ENCODE measurements around the gene TJP3.

The TJP3 gene

DNA sequence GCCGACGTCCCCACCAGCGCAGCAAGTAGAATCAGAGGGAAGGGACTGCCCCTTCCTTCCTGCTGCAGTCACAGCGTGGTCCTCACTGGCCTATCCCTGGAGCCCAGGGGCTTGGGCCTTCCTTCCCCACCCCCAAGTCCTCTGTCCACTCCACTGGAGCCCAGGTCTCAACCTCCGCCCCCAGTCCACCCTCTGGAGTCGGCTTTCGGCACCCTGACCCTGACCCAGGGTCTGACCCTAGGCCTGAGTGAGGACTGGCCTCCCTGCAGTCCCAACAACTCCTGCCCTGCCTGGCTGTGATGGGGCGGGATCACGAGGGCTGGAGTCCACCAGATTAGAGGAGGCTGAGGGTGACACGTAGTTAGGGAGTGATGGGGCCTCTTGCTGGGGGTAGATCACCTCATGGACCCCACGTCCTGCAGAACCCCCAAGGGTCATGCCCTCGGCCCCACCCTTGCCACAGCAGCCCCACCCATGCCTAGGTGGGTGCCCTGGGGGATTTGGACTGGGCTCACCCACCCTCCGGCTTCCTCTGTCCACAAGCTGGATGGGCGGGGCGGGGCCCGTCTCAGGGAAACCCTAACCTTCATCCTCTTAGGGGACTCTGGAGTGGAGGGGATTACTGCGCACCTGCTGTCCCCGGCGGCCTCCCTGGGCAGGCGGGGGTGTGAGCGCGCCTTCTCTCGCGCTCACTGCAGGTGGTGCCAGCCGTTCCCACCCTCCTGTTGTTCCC is 60.0 kb downstream of the TJP3 start:
- H3K4me3 ChIP-seq (ENCODE audit: low read length) = no peak overlapping the region
- TF ChIP-seq, protein P1, sequence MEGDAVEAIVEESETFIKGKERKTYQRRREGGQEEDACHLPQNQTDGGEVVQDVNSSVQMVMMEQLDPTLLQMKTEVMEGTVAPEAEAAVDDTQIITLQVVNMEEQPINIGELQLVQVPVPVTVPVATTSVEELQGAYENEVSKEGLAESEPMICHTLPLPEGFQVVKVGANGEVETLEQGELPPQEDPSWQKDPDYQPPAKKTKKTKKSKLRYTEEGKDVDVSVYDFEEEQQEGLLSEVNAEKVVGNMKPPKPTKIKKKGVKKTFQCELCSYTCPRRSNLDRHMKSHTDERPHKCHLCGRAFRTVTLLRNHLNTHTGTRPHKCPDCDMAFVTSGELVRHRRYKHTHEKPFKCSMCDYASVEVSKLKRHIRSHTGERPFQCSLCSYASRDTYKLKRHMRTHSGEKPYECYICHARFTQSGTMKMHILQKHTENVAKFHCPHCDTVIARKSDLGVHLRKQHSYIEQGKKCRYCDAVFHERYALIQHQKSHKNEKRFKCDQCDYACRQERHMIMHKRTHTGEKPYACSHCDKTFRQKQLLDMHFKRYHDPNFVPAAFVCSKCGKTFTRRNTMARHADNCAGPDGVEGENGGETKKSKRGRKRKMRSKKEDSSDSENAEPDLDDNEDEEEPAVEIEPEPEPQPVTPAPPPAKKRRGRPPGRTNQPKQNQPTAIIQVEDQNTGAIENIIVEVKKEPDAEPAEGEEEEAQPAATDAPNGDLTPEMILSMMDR (conservative IDR thresholded peaks at IDR 0.05; ENCODE audit: low read depth, low read length) = no peak
- no peak for DNase-seq (ENCODE audit: low read depth)

GRCh38 chr19:3768748-3769099 is 60.5 kb downstream of the TJP3 start:
- H3K4me3 ChIP-seq (ENCODE audit: low read length) = no peak overlapping the region
- TF ChIP-seq, protein P1 (conservative IDR thresholded peaks at IDR 0.05; ENCODE audit: low read depth, low read length) = no peak
- DNase-seq (ENCODE audit: low read depth) = no peak

DNA sequence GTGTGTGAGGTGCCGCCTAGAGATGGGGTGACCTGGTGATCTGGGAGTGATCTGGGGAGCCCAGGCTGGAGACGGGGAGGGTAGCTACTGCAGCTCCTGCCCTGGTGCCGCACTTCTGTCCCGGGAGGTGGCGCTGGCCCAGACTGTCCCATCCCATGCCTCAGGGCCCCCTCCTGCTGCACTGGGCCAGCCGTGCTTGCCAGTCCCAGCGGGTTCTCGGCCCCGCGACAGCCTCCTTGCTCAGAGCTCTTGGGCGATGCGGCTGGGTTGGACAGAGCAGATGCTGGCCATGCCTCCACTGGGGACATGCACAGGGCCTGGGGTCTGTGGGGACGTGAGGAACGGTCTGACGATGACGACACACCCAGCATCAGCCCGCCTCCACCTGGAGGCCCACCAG is 61.3 kb downstream of the TJP3 start:
- TF ChIP-seq, protein P1 (conservative IDR thresholded peaks at IDR 0.05; ENCODE audit: low read depth, low read length) = no peak
- no peak overlapping the region for H3K4me3 ChIP-seq (ENCODE audit: low read length)
- no peak for DNase-seq (ENCODE audit: low read depth)

GRCh38 chr19:3770136-3770999 is 62.2 kb downstream of the TJP3 start:
- no peak overlapping the region for H3K4me3 ChIP-seq (ENCODE audit: low read length)
- TF ChIP-seq, protein P1 (conservative IDR thresholded peaks at IDR 0.05; ENCODE audit: low read depth, low read length) = no peak
- DNase-seq (ENCODE audit: low read depth) = no peak

DNA sequence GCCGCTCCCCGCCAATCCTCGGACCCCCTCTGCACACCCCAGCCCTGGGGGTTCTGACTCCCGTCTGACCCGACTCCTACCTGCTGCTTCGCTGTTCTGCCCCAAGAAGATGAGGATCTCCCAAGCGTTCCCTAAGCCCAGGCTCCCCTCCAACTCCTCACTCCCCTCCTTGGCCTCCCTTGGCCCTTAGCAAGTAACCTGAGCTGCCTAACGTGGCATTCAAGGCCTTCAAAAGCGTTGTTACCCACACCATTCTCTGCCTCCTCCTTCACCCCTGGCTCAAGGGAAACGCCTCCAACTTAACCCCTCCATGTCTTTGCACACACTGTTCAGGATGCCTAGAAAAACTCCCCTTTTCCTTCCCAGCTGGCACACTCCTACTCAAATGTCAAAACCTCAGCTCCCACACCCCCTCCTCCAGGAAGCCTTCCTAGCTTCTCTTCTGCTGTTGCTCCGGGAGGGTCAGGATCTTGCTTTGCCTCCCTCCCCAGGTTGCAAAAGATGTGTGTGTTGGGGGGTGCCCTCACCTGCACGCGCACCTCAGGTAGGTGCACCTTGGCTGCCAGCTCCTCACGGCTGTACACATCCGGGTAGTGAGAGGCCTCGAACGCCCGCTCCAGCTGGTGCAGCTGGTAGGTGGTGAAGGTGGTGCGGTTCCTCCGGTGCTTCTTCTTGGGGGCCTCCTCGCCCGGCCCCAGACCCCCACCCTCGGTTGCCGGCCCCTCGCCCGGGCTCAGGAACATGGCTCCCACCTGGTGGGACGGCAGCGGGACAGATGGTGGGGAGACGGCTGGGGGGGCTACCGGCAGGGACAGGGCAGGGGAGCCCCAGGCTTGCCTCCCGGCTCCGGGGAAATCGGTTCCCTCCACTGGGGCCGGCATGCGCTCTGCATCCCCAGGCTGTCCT is 63.1 kb downstream of the TJP3 start:
- no peak overlapping the region for H3K4me3 ChIP-seq (ENCODE audit: low read length)
- TF ChIP-seq, protein P1 (conservative IDR thresholded peaks at IDR 0.05; ENCODE audit: low read depth, low read length) = no peak
- no peak for DNase-seq (ENCODE audit: low read depth)

- H3K4me3 ChIP-seq (ENCODE audit: low read length) = no peak within 1 kb of the TSS
- no peak for DNase-seq (ENCODE audit: low read depth)
- TF ChIP-seq, protein P1 (conservative IDR thresholded peaks at IDR 0.05; ENCODE audit: low read depth, low read length) = no peak
Measured at GRCh38 chr19:3771906-3772455, 63.8 kb downstream of the TJP3 start, which contains the start of gene RAX2. Gene RAX2 (minus strand): TSS chr19:3772228. CDS start chr19:3771742, 486 bp downstream.

Data from retinal pigment epithelial cell (primary cell).